Spleen (tissue), 11 donors: Measurements from ENCODE around the gene TBC1D22A. TPM values are rescaled to one million over a fixed set of nuclear protein-coding genes. Genes with fewer than 3 reads are reported as not detected.

Experiments used
- DNase-seq: peaks from one replicate; pipeline ENCODE4 v3.0.0-alpha.2; 2020
- H3K27ac ChIP-seq, 8 donors: fragments of 200-600 bp; sonication (generic) in 7 of 8; 1 replicate in 4 of 8; 2 replicates in 4 of 8; pipeline versions ENCODE4 v1.5.0 to v1.8.0; 2016 to 2021; ENCODE audit warnings: inconsistent platforms in 4 of 8, mild to moderate bottlenecking in 4 of 8, moderate library complexity in 1 of 8
- H3K27me3 ChIP-seq, 7 donors: fragments of 200-600 bp; sonication (generic) in 6 of 7; replicated peaks in 1 of 7; 1 replicate in 4 of 7; 2 replicates in 3 of 7; pipeline versions ENCODE4 v1.5.0 to v1.8.0; 2016 to 2021; ENCODE audit warnings: inconsistent platforms in 3 of 7, mild to moderate bottlenecking in 1 of 7
- H3K36me3 ChIP-seq, 6 donors: fragments of 200-600 bp; sonication (generic) in 5 of 6; 1 replicate in 4 of 6; 2 replicates in 2 of 6; pipeline versions ENCODE4 v1.5.0 to v1.8.0; 2016 to 2021; ENCODE audit warnings: inconsistent platforms in 2 of 6
- H3K4me1 ChIP-seq, 6 donors: fragments of 200-600 bp; sonication (generic) in 5 of 6; 1 replicate in 3 of 6; 2 replicates in 3 of 6; pipeline versions ENCODE4 v1.5.0 to v1.8.0; 2016 to 2021; ENCODE audit warnings: inconsistent platforms in 3 of 6
- H3K4me3 ChIP-seq, 8 donors: fragments of 200-600 bp; sonication (generic) in 7 of 8; 1 replicate in 4 of 8; 2 replicates in 4 of 8; pipeline versions ENCODE4 v1.5.0 to v1.8.0; 2016 to 2021; ENCODE audit warnings: inconsistent platforms in 4 of 8, mild to moderate bottlenecking in 4 of 8, moderate library complexity in 2 of 8
- H3K9me3 ChIP-seq, 8 donors: fragments of 200-600 bp; sonication (generic) in 7 of 8; 1 replicate in 4 of 8; 2 replicates in 4 of 8; pipeline versions ENCODE4 v1.5.0 to v1.8.0; 2016 to 2021; ENCODE audit warnings: inconsistent platforms in 4 of 8
- CTCF ChIP-seq, 11 experiments: fragments of 200-600 bp in 7 of 11; fragments of 450-650 bp in 4 of 11; sonication (generic) in 4 of 11; IDR thresholded peaks in 8 of 11; conservative IDR thresholded peaks in 3 of 11; 1 replicate in 7 of 11; 2 replicates in 4 of 11; pipeline versions ENCODE4 v1.4.0 to v1.8.0; 2016 to 2021; ENCODE audit warnings: antibody characterized with exemption in 11 of 11, inconsistent platforms in 4 of 11, mild to moderate bottlenecking in 1 of 11
- POLR2A ChIP-seq, 3 donors: fragments of 450-650 bp; IDR thresholded peaks; one replicate each; pipeline ENCODE4 v1.5.1; 2017; ENCODE audit warnings: antibody characterized with exemption in 3 of 3, mild to moderate bottlenecking in 1 of 3
- POLR2AphosphoS5 ChIP-seq, 3 donors: sonication (generic); formaldehyde crosslinking; IDR thresholded peaks; one replicate each; pipeline ENCODE4 v1.5.1; 2017; ENCODE audit warnings: antibody characterized with exemption in 3 of 3
- WGBS, 5 donors: extraction: QIAGEN DNeasy Blood & Tissue Kit in 3 of 5; methylation state at CpG; one replicate each; pipeline versions ENCODE4 v1.1.5 to v1.1.7; 2013 to 2018; 5-methylcytosine and 5-hydroxymethylcytosine counted together
- intact Hi-C: fragments of 100-400 bp; cut with DNase I; formaldehyde crosslinking; loops from one replicate; pipeline ENCODE4 v1.15.0; 2023; ENCODE audit warnings: low total_unique reads
- polyA plus RNA-seq, 3 donors: library from polyadenylated mRNA; stranded (reverse); fragments of 200-250 nt; gene quantifications; one replicate each; pipeline ENCODE4 v1.2.1, GENCODE V29; 2013
- total RNA-seq, 7 donors: library from RNA; depleted of rRNA in 3 of 7; stranded (reverse); fragments of >200 nt in 3 of 7; fragmentation: NEBNext Ultra II Directional in 4 of 7; extraction: Animal tissue kit (Norgen Biotek cat#: 25700) in 4 of 7; gene quantifications; one replicate each; pipeline versions ENCODE4 v1.1.0 to v1.2.1, GENCODE V29; 2016 to 2021
- donor health status: healthy with polysubstance abuse.
- donor health status: DM: no; HTN: no; CAD: no; lungs with moderate emphysema.
- donor health status: DM: no; HTN: no; CAD: no.
- donor health status: Bipolar disorder and iron deficiency.
- donor health status: healthy.
- donor health status: DM: no; HTN: no; CAD: no.
- donor health status: DM: yes; HTN: yes; CAD: no.

TBC1D22A gene
- total and polyA plus RNA-seq, 10 donors, result 17.2 to 66.9 (median 49.6) TPM

DNA sequence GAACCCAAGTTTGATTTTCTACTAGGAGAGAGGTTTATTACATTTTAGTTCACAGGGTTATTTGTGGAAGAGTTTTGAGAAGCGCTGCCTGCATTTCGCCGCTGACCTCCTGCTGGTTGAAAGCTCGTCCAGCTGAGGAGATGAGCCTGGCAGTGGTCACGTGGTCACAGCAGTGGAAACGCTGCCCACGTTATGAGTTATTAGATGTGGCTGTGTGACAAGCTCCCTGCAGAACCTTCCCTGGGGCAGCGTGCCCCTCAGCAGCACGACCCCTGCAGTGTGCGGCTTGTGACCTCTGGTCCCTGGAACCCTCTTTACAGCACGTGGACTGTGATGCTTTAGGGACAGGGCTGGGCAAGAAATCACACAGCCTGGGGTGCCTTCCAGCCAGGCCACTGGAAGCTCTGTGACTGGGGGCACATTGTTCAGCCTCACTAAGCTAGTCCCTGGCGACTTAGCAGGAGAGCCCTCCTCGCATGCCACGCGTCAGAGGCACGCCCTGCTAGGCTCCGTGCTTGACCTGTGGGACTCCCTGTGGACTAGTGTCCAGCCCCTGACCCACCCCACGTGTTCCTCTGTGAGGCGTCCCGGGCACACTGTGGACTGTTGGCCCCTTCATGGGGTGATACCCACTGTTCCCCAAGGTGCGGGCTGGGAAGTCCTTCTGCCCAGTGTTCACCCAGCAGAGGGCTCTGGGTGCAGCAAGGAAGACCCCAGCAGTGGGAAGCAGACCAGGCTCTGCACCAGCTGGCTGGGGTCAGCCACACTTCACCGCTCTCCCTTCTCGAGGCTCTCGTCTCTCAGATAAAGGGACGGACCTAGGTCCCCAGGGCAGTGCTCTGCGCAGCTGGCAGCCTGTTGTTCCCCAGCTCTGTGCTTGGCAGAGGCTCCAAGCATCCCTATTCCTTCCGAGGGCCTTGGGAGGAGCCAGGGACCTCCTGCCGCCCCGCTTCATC, 349.5 kb downstream of the TBC1D22A start:
- H3K4me3 ChIP-seq, result no peak overlapping the region
- H3K27ac ChIP-seq, result no peak overlapping the region
- intact Hi-C loops, result no loop called here
- 88 to 91% (median 90%) methylated on average over 16 to 29 of the region's 29 CpGs for WGBS, 5 donors
- H3K36me3 ChIP-seq, result peaks cover 0 to 70% (median 27%) of the 10 kb centered on the region in 6 donors
- no peaks in the 10 kb centered on the region for H3K27me3 ChIP-seq
- no peak for TF ChIP-seq POLR2AphosphoS5 (IDR thresholded peaks at IDR 0.05)
- no peak for TF ChIP-seq POLR2A (IDR thresholded peaks at IDR 0.05)
- TF ChIP-seq CTCF (IDR thresholded peaks at IDR 0.05 in 8 of 11, conservative IDR thresholded peaks at IDR 0.05 in 3 of 11), result no peak
- DNase-seq, result no peak
- no peaks in the 10 kb centered on the region for H3K9me3 ChIP-seq
- no peaks in the 10 kb centered on the region for H3K4me1 ChIP-seq

GRCh38 chr22:47112582-47112965, 350.1 kb downstream of the TBC1D22A start:
- DNase-seq, result no peak
- TF ChIP-seq POLR2AphosphoS5 (IDR thresholded peaks at IDR 0.05), result no peak
- TF ChIP-seq POLR2A (IDR thresholded peaks at IDR 0.05), result no peak
- Histone ChIP-seq H3K9me3 (no peaks in the 10 kb centered on the region), H3K27me3 (no peaks in the 10 kb centered on the region), H3K27ac (no peak overlapping the region), H3K36me3 (peaks cover 0 to 75% (median 27%) of the 10 kb centered on the region in 6 donors), H3K4me3 (no peak overlapping the region), H3K4me1 (no peaks in the 10 kb centered on the region)
- WGBS, 5 donors, result 91 to 95% (median 93%) methylated on average over 9 to 13 of the region's 13 CpGs
- intact Hi-C loops, result no loop called here

GRCh38 chr22:47112994-47113852, 350.8 kb downstream of the TBC1D22A start:
- TF ChIP-seq POLR2A (IDR thresholded peaks at IDR 0.05) (no peak), CTCF (IDR thresholded peaks at IDR 0.05 in 8 of 11, conservative IDR thresholded peaks at IDR 0.05 in 3 of 11) (no peak), POLR2AphosphoS5 (IDR thresholded peaks at IDR 0.05) (no peak)
- peaks cover 0 to 81% (median 27%) of the 10 kb centered on the region in 6 donors for H3K36me3 ChIP-seq

GRCh38 chr22:47113853-47114415, 351.5 kb downstream of the TBC1D22A start:
- H3K27me3 ChIP-seq, result no peaks in the 10 kb centered on the region
- no peak overlapping the region for H3K27ac ChIP-seq
- H3K36me3 ChIP-seq, result peaks cover 0 to 81% (median 27%) of the 10 kb centered on the region in 6 donors
- no peaks in the 10 kb centered on the region for H3K4me1 ChIP-seq
- WGBS, 5 donors, result 89 to 97% (median 93%) methylated on average over 8 of the region's 8 CpGs
- H3K4me3 ChIP-seq, result no peak overlapping the region
- no peak for TF ChIP-seq POLR2AphosphoS5 (IDR thresholded peaks at IDR 0.05)
- TF ChIP-seq CTCF (IDR thresholded peaks at IDR 0.05 in 8 of 11, conservative IDR thresholded peaks at IDR 0.05 in 3 of 11), result no peak
- TF ChIP-seq POLR2A (IDR thresholded peaks at IDR 0.05), result no peak
- no peak for DNase-seq
- H3K9me3 ChIP-seq, result no peaks in the 10 kb centered on the region
- intact Hi-C loops, result no loop called here

More at GRCh38 chr22:47112994-47113852, 350.8 kb downstream of the TBC1D22A start:
- WGBS, 5 donors, result 79 to 93% (median 90%) methylated on average over 8 to 17 of the region's 17 CpGs
- no peak overlapping the region for H3K27ac ChIP-seq
- H3K4me1 ChIP-seq, result no peaks in the 10 kb centered on the region
- intact Hi-C loops, result no loop called here
- DNase-seq, result no peak
- H3K4me3 ChIP-seq, result no peak overlapping the region
- H3K27me3 ChIP-seq, result no peaks in the 10 kb centered on the region
- H3K9me3 ChIP-seq, result no peaks in the 10 kb centered on the region
